Memory B cell (primary cell): ENCODE measurements around the gene TBX21.

ENCODE experiments used
- ATAC-seq: fragments of 150-1000 bp; cut with Tn5 transposase; 2 replicates; pipeline ENCODE4 v1.10.0; 2021; ENCODE audit warnings: low read depth, mild to moderate bottlenecking, moderate library complexity
- DNase-seq, 2 donors: peaks; one replicate each; pipeline ENCODE4 v3.0.0; 2022; ENCODE audit warnings: low spot score in 2 of 2
- H3K27ac Mint-ChIP-seq: one replicate; pipeline ENCODE4 v1.8.0; 2022; ENCODE audit warnings: mild to moderate bottlenecking, moderate library complexity, mixed read lengths
- H3K27me3 Mint-ChIP-seq: one replicate; pipeline ENCODE4 v1.8.0; 2022; ENCODE audit warnings: mixed read lengths
- H3K36me3 Mint-ChIP-seq: one replicate; pipeline ENCODE4 v1.8.0; 2022; ENCODE audit warnings: mild to moderate bottlenecking, mixed read lengths
- H3K4me1 Mint-ChIP-seq: one replicate; pipeline ENCODE4 v1.8.0; 2022; ENCODE audit warnings: mixed read lengths
- H3K4me3 Mint-ChIP-seq: one replicate; pipeline ENCODE4 v1.8.0; 2022; ENCODE audit warnings: mild to moderate bottlenecking, moderate library complexity, mixed read lengths
- H3K9me3 Mint-ChIP-seq: one replicate; pipeline ENCODE4 v1.8.0; 2022; ENCODE audit warnings: mixed read lengths

The TBX21 gene

DNA sequence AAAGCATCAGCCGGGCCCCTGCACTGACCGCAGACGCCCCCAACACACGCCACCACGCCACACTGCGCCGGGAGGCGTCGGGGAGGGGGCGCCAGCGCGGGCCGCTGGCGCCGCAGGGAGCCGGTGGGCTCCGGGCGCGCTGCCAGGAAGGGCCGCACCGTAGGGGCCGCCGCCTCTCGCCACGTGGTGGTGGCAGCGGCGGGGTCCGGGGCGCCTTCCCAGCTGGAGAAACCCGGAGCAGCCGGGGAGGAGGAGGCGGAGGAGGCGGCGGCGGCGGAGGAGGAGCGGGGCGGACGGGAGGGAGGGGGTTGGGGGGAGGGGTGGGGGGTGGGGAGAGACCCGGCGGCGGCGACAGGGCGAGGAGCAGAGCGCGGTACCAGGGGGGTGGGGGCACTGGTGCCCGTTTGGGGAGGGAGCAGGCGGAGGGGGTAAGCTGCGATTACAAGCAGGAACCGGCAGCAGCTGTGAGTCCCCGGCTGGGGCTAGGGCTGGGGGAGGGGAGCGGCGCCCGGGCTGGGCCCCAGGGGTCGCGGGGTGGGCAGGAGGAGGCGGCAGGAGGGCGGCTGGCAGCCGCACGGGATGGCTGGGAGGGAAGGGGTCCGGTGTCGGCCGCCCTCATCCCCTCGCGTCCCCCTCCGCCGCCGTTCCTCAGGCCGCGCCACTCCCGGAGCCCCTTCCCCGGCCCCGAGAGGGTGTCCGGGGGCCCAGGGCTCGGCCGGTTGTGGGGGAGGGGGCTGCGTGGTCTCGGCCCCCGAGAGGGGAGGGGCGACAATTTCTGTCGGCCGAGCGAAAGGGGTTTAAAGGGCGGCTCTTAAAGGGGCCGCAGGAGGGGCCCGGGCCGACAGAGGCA lies 39.1 kb upstream of the TBX21 start, which contains the start of gene TBKBP1:
Gene TBKBP1, plus strand, starts transcription at position 431 of the 850 bp plus-strand sequence. CDS start 1,952 bp downstream, outside the sequence.
- Mint-ChIP-seq H3K9me3 (no peaks in the 10 kb centered on the region), H3K27ac (peak within 1 kb of the TSS; percentile 68), H3K4me1 (peaks cover 24% of the 10 kb centered on the region), H3K4me3 (peak within 1 kb of the TSS; percentile 90), H3K27me3 (peaks cover 1% of the 10 kb centered on the region), H3K36me3 (no peaks in the 10 kb centered on the region)
- peak; percentile 38 to 56 for DNase-seq
- ATAC-seq: peak; percentile 64

- no peaks in the 10 kb centered on the region for H3K9me3 Mint-ChIP-seq
- DNase-seq: no peak
- ATAC-seq: peak; percentile 39
- no peaks in the 10 kb centered on the region for H3K36me3 Mint-ChIP-seq
- peak overlapping the region; percentile 82 for H3K4me3 Mint-ChIP-seq
- H3K4me1 Mint-ChIP-seq: peaks cover 26% of the 10 kb centered on the region
- peaks cover 1% of the 10 kb centered on the region for H3K27me3 Mint-ChIP-seq
- H3K27ac Mint-ChIP-seq: peak overlapping the region; percentile 11
Measured at GRCh38 chr17:47694581-47695428, 38.2 kb upstream of the TBX21 start.

DNA sequence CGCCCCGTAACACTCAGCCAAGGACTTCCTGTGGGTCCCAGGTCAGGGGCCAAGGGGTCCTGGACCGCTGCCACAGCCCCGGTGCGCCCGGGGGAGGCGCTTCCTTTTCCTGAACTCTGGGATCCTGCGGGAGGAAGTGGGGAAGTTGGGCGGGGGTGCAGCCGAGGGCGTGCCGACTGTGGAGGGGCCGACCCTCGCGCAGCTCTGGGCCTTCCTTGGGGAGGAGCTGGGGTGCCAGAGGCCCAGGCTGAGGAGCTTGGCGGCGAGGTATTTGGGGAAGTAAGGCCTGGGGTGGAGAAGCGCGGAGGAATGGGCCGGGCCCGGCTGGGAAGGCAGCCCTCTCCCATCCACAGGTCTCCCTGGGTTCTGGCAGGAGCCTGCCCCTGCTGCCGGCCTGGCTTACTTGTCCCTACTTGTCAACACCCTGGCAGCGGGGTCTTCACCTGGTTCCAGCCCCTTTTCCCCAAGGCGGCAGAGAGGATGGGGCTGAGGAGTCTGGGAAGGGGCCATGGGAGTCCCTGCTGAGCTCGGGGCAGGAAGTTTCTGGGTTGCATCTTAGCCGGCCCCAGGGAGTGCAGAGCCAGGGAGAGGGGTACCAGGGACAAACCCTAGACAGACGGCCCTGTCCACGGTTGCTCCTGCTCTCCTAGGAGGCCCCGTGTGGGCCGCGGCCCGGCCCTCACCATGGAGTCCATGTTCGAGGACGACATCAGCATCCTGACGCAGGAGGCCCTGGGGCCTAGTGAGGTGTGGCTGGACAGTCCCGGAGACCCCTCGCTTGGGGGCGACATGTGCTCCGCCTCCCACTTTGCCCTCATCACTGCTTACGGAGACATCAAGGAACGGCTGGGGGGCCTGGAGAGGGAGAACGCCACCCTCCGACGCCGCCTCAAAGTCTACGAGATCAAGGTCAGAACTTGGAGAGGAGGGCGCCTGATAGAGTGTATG lies 37.3 kb upstream of the TBX21 start:
- H3K4me1 Mint-ChIP-seq: peaks cover 26% of the 10 kb centered on the region
- DNase-seq (no peak), ATAC-seq (no peak)
- peak overlapping the region; percentile 11 for H3K27ac Mint-ChIP-seq
- peaks cover 1% of the 10 kb centered on the region for H3K27me3 Mint-ChIP-seq
- H3K36me3 Mint-ChIP-seq: no peaks in the 10 kb centered on the region
- peak overlapping the region; percentile 82 for H3K4me3 Mint-ChIP-seq
- no peaks in the 10 kb centered on the region for H3K9me3 Mint-ChIP-seq

DNA sequence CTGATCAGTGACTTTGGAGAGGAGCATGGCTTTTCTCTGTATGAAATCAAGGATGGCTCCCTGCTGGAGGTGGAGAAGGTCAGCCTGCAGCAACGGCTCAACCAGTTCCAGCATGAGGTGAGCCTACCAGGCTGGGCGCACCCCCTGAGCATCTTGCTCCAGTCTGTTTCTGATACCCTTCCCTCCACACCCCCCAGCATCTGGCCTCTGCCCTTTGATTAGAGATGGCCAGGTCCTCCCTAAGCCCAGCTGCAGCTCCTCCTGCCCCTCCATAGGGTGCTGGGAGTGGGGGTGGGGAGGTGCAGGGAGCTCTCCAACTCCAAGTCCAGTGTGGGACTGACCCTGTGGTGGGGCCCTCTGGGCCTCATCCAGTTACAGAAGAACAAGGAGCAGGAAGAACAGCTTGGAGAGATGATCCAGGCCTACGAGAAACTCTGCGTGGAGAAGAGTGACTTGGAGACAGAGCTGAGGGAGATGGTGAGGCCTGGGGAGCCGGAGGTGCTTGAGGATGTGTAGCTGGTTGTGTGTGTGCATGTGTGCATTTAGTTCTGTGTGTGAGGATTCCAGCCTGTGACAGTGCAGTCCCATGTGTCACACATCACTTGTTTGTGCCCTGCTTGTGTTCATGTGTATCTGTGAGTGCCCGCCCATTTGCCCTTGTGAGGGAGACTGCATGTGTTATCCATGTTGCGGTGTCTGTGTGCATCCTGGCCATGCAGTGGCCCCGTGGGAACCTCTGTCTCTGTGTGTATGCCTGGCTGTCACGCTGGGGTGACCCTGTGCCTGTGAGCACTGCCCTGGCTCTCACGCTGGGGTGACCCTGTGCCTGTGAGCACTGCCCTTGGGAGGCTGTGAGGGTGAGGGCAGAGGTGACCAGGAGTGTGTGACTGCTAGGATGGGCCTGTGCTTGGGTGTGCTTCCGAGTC lies 36.1 kb upstream of the TBX21 start:
- ATAC-seq: no peak
- H3K9me3 Mint-ChIP-seq: no peaks in the 10 kb centered on the region
- H3K27ac Mint-ChIP-seq: peak overlapping the region; percentile 56
- DNase-seq: no peak
- H3K36me3 Mint-ChIP-seq: no peaks in the 10 kb centered on the region
- no peaks in the 10 kb centered on the region for H3K27me3 Mint-ChIP-seq
- peaks cover 29% of the 10 kb centered on the region for H3K4me1 Mint-ChIP-seq
- H3K4me3 Mint-ChIP-seq: no peak overlapping the region

GRCh38 chr17:47697906-47698711 lies 34.9 kb upstream of the TBX21 start:
- Mint-ChIP-seq H3K27ac (no peak overlapping the region), H3K4me3 (no peak overlapping the region), H3K9me3 (no peaks in the 10 kb centered on the region), H3K4me1 (peaks cover 29% of the 10 kb centered on the region), H3K36me3 (no peaks in the 10 kb centered on the region), H3K27me3 (no peaks in the 10 kb centered on the region)
- no peak for DNase-seq
- ATAC-seq: no peak

- H3K9me3 Mint-ChIP-seq: no peaks in the 10 kb centered on the region
- H3K27me3 Mint-ChIP-seq: no peaks in the 10 kb centered on the region
- H3K36me3 Mint-ChIP-seq: no peaks in the 10 kb centered on the region
- peaks cover 32% of the 10 kb centered on the region for H3K4me1 Mint-ChIP-seq
- peak; percentile 45 for ATAC-seq
- H3K4me3 Mint-ChIP-seq: no peak overlapping the region
- H3K27ac Mint-ChIP-seq: no peak overlapping the region
- peak; percentile 76 to 77 for DNase-seq
Measured at GRCh38 chr17:47698749-47699535, 34.1 kb upstream of the TBX21 start.

GRCh38 chr17:47699536-47699840 lies 33.5 kb upstream of the TBX21 start:
- no peak overlapping the region for H3K27ac Mint-ChIP-seq
- no peaks in the 10 kb centered on the region for H3K36me3 Mint-ChIP-seq
- DNase-seq (no peak), ATAC-seq (no peak)
- H3K9me3 Mint-ChIP-seq: no peaks in the 10 kb centered on the region
- H3K4me3 Mint-ChIP-seq: no peak overlapping the region
- H3K4me1 Mint-ChIP-seq: peaks cover 37% of the 10 kb centered on the region
- H3K27me3 Mint-ChIP-seq: no peaks in the 10 kb centered on the region

DNA sequence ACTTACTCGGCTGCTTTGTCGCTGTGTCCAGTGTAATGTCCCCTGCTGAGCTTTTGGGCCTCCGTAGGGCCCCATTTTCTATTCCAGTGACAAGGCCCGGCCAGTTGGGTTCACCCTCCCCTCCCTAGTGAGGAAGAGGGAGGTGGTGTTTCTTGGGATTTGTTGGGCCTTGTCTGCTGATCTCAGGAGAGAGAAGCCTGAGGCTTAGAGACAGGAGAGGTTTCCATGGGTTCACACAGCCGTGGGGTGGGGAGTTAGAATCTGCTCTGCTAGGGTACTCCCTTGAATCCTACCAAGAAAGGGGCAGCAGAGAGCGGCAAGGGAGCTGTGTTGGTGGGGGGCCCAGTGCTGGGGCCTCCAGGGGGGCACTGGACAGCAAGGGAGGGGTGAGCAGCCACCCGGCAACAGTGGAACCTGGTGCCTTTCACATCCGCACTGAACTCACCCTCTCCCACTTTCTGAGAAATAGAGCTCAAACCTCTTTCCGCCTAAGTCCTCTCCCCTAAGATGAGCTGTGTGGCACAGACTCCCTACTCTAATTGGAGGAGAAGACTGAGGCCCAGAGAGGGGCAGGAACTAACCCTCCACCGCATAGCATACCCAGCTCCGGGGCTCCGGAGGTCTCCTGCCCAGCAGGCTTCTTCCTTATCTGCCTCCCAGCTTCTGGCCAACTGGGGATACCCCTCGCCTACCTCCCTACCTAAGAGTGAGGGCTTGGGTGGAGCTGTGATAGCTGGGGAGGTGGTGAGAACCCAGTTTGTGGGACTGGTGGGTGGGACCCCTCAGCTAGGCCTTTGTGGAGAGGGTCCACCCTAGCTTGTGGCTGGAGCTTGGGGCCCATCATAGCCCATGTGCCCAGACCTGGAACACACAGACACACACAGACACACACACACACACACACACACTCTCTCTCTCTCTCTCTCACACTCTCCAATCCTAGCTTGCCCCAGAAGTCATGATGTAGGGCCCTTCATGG lies 32.3 kb upstream of the TBX21 start:
- H3K36me3 Mint-ChIP-seq: no peaks in the 10 kb centered on the region
- H3K27ac Mint-ChIP-seq: no peak overlapping the region
- H3K27me3 Mint-ChIP-seq: no peaks in the 10 kb centered on the region
- DNase-seq: no peak
- peaks cover 44% of the 10 kb centered on the region for H3K4me1 Mint-ChIP-seq
- no peak for ATAC-seq
- no peak overlapping the region for H3K4me3 Mint-ChIP-seq
- H3K9me3 Mint-ChIP-seq: no peaks in the 10 kb centered on the region

- no peak for DNase-seq
- H3K4me1 Mint-ChIP-seq: peaks cover 53% of the 10 kb centered on the region
- H3K27me3 Mint-ChIP-seq: no peaks in the 10 kb centered on the region
- H3K36me3 Mint-ChIP-seq: no peaks in the 10 kb centered on the region
- H3K4me3 Mint-ChIP-seq: no peak overlapping the region
- no peaks in the 10 kb centered on the region for H3K9me3 Mint-ChIP-seq
- peak overlapping the region; percentile 26 for H3K27ac Mint-ChIP-seq
- no peak for ATAC-seq
Measured at GRCh38 chr17:47701608-47702007, 31.4 kb upstream of the TBX21 start.

- H3K4me3 Mint-ChIP-seq: no peak overlapping the region
- peaks cover 52% of the 10 kb centered on the region for H3K4me1 Mint-ChIP-seq
- H3K36me3 Mint-ChIP-seq: no peaks in the 10 kb centered on the region
- no peak for DNase-seq
- H3K27ac Mint-ChIP-seq: no peak overlapping the region
- no peaks in the 10 kb centered on the region for H3K27me3 Mint-ChIP-seq
- no peaks in the 10 kb centered on the region for H3K9me3 Mint-ChIP-seq
- ATAC-seq: no peak
Measured at GRCh38 chr17:47702391-47702995, 30.5 kb upstream of the TBX21 start.
